DND-41 (cell line): Measurements from ENCODE around the gene SNX10.

Source experiments
- EZH2 ChIP-seq: IDR thresholded peaks from 3 replicates; pipeline ENCODE4 v1.6.1; 2012; ENCODE audit warnings: borderline replicate concordance, low read depth, mild to moderate bottlenecking, moderate library complexity, low read length, inconsistent platforms; ENCODE audit not compliant: severe bottlenecking
- TF ChIP-seq, protein P1 (sequence below): IDR thresholded peaks from 2 replicates; pipeline ENCODE4 v1.5.1; 2012; ENCODE audit warnings: borderline replicate concordance, low read length, moderate library complexity, mild to moderate bottlenecking; ENCODE audit not compliant: poor library complexity, severe bottlenecking; ENCODE audit errors: extremely low read depth

DNA sequence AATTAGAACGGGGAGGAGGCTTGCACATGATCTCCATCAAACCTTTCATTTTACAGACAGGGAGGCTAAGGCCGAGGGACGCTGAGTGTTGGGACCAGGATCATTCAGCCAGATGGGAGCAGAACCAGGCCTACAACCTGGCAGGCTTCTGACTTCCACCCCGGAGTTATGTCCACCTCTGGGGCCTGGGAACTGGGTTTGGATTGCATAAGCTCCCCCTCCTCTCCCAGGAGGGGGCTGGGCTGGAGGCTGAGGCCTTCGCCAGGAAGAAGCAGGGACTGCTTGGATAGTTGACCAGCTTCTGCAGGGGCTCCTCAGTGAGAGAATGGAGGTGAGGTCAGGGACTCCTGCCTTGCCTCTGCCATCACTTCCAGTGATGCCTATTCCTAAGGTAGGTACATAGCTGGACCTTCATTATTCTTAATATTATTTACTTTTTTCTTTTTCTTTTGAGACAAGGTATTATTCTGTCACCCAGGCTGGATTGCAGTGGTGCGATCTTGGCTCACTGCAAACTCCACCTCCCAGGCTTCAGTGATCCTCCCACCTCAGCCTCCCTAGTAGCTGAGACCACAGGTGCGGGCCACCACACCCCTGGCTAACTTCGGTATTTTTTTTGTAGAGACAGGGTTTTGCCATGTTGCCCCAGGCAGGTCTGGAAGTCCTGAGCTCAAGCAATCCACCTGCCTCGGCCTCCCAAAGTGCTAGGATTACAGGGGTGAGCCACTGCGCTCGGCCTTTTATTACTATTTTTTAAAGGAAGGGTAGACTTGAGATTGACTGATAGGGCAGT lies 1.3 kb downstream of the SNX10 start:
- TF ChIP-seq EZH2 = no peak
- TF ChIP-seq, protein P1, sequence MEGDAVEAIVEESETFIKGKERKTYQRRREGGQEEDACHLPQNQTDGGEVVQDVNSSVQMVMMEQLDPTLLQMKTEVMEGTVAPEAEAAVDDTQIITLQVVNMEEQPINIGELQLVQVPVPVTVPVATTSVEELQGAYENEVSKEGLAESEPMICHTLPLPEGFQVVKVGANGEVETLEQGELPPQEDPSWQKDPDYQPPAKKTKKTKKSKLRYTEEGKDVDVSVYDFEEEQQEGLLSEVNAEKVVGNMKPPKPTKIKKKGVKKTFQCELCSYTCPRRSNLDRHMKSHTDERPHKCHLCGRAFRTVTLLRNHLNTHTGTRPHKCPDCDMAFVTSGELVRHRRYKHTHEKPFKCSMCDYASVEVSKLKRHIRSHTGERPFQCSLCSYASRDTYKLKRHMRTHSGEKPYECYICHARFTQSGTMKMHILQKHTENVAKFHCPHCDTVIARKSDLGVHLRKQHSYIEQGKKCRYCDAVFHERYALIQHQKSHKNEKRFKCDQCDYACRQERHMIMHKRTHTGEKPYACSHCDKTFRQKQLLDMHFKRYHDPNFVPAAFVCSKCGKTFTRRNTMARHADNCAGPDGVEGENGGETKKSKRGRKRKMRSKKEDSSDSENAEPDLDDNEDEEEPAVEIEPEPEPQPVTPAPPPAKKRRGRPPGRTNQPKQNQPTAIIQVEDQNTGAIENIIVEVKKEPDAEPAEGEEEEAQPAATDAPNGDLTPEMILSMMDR = no peak
